Loucy (cell line): ENCODE data around the gene GFRA1.

ENCODE experiments used
- H2AFZ ChIP-seq: fragments of 200-600 bp; sonication (generic); 2 replicates; pipeline ENCODE4 v1.6.0; 2016; ENCODE audit warnings: antibody characterized with exemption, mild to moderate bottlenecking, low read length, moderate library complexity
- H3F3A ChIP-seq: fragments of 200-600 bp; 2 replicates; pipeline ENCODE4 v1.6.0; 2016; ENCODE audit warnings: antibody characterized with exemption, low read depth, mild to moderate bottlenecking
- H3K27me3 ChIP-seq: fragments of 200-600 bp; sonication (generic); 2 replicates; pipeline ENCODE4 v1.6.1; 2014; ENCODE audit warnings: low read length, mild to moderate bottlenecking; ENCODE audit not compliant: insufficient read depth, poor library complexity, severe bottlenecking
- H3K36me3 ChIP-seq: fragments of 200-600 bp; sonication (generic); 2 replicates; pipeline ENCODE4 v1.6.1; 2016; ENCODE audit warnings: low read length; ENCODE audit not compliant: insufficient read depth
- H3K4me1 ChIP-seq: fragments of 200-600 bp; sonication (generic); 2 replicates; pipeline ENCODE4 v1.5.1; 2014; ENCODE audit warnings: low read length, mild to moderate bottlenecking; ENCODE audit not compliant: insufficient read depth, poor library complexity, severe bottlenecking
- H3K4me2 ChIP-seq: fragments of 200-600 bp; sonication (generic); 2 replicates; pipeline ENCODE4 v1.6.0; 2014; ENCODE audit warnings: antibody characterized with exemption, low read length, low read depth, mild to moderate bottlenecking; ENCODE audit not compliant: poor library complexity, severe bottlenecking
- H3K4me3 ChIP-seq: fragments of 200-600 bp; sonication (generic); 2 replicates; pipeline ENCODE4 v1.5.1; 2014; ENCODE audit warnings: low read length, mild to moderate bottlenecking, mixed read lengths; ENCODE audit not compliant: poor library complexity, severe bottlenecking
- H3K79me2 ChIP-seq: fragments of 200-600 bp; sonication (generic); 2 replicates; pipeline ENCODE4 v1.6.1; 2014; ENCODE audit warnings: low read length; ENCODE audit not compliant: insufficient read depth
- H3K9ac ChIP-seq: fragments of 200-600 bp; sonication (generic); 2 replicates; pipeline ENCODE4 v1.6.0; 2014; ENCODE audit warnings: mild to moderate bottlenecking, low read depth, low read length, moderate library complexity; ENCODE audit not compliant: poor library complexity, severe bottlenecking
- H3K9me2 ChIP-seq: fragments of 200-600 bp; sonication (generic); replicated peaks from 2 replicates; pipeline ENCODE4 v1.6.1; 2016; ENCODE audit warnings: low read depth, low read length, mixed read lengths
- H3K9me3 ChIP-seq: fragments of 200-600 bp; sonication (generic); 2 replicates; pipeline ENCODE4 v1.6.1; 2014; ENCODE audit warnings: mild to moderate bottlenecking, antibody characterized with exemption, low read length, low read depth; ENCODE audit not compliant: insufficient read depth
- H4K20me1 ChIP-seq: fragments of 200-600 bp; sonication (generic); 2 replicates; pipeline ENCODE4 v1.6.0; 2014; ENCODE audit warnings: antibody characterized with exemption, low read length, mild to moderate bottlenecking; ENCODE audit not compliant: insufficient read depth, poor library complexity, severe bottlenecking
- EZH2phosphoT487 ChIP-seq: fragments of 200-600 bp; IDR thresholded peaks from 2 replicates; pipeline ENCODE4 v1.6.1; 2018; ENCODE audit warnings: antibody characterized with exemption, mild to moderate bottlenecking, moderate library complexity, borderline replicate concordance
- TF ChIP-seq, protein P1 (sequence below): fragments of 200-600 bp; sonication (generic); conservative IDR thresholded peaks from 2 replicates; pipeline ENCODE4 v1.5.1; 2014; ENCODE audit warnings: mild to moderate bottlenecking, antibody characterized with exemption, low read length

Gene GFRA1

GRCh38 chr10:116015583-116016333 lies 257.2 kb downstream of the GFRA1 start:
- Histone ChIP-seq H3K4me2 (no peak overlapping the region), H3K4me3 (no peak overlapping the region), H3K4me1 (peaks cover 6% of the 10 kb centered on the region), H3K36me3 (no peaks in the 10 kb centered on the region), H3K9ac (no peak overlapping the region), H3K79me2 (no peaks in the 10 kb centered on the region), H3K27me3 (no peaks in the 10 kb centered on the region), H3K9me2 (no peaks in the 10 kb centered on the region), H2AFZ (no peak overlapping the region), H3F3A (no peaks in the 10 kb centered on the region), H4K20me1 (no peaks in the 10 kb centered on the region), H3K9me3 (no peaks in the 10 kb centered on the region)
- TF ChIP-seq, protein P1, sequence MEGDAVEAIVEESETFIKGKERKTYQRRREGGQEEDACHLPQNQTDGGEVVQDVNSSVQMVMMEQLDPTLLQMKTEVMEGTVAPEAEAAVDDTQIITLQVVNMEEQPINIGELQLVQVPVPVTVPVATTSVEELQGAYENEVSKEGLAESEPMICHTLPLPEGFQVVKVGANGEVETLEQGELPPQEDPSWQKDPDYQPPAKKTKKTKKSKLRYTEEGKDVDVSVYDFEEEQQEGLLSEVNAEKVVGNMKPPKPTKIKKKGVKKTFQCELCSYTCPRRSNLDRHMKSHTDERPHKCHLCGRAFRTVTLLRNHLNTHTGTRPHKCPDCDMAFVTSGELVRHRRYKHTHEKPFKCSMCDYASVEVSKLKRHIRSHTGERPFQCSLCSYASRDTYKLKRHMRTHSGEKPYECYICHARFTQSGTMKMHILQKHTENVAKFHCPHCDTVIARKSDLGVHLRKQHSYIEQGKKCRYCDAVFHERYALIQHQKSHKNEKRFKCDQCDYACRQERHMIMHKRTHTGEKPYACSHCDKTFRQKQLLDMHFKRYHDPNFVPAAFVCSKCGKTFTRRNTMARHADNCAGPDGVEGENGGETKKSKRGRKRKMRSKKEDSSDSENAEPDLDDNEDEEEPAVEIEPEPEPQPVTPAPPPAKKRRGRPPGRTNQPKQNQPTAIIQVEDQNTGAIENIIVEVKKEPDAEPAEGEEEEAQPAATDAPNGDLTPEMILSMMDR = no peak
- TF ChIP-seq EZH2phosphoT487 = no peak

- H3F3A ChIP-seq = no peaks in the 10 kb centered on the region
- TF ChIP-seq, protein P1 = no peak
- no peak for TF ChIP-seq EZH2phosphoT487
- H3K9me2 ChIP-seq = no peaks in the 10 kb centered on the region
- no peak overlapping the region for H2AFZ ChIP-seq
- H3K9ac ChIP-seq = no peak overlapping the region
- H4K20me1 ChIP-seq = no peaks in the 10 kb centered on the region
- no peaks in the 10 kb centered on the region for H3K27me3 ChIP-seq
- H3K36me3 ChIP-seq = no peaks in the 10 kb centered on the region
- H3K9me3 ChIP-seq = no peaks in the 10 kb centered on the region
- no peaks in the 10 kb centered on the region for H3K79me2 ChIP-seq
- H3K4me2 ChIP-seq = no peak overlapping the region
- H3K4me3 ChIP-seq = no peak overlapping the region
- peaks cover 6% of the 10 kb centered on the region for H3K4me1 ChIP-seq
Observed at GRCh38 chr10:116014871-116015582, 258.0 kb downstream of the GFRA1 start.

- no peaks in the 10 kb centered on the region for H4K20me1 ChIP-seq
- H2AFZ ChIP-seq = no peak overlapping the region
- no peaks in the 10 kb centered on the region for H3K9me3 ChIP-seq
- TF ChIP-seq EZH2phosphoT487 = no peak
- TF ChIP-seq, protein P1 = no peak
- no peaks in the 10 kb centered on the region for H3K9me2 ChIP-seq
- no peaks in the 10 kb centered on the region for H3K36me3 ChIP-seq
- H3K4me3 ChIP-seq = no peak overlapping the region
- peaks cover 6% of the 10 kb centered on the region for H3K4me1 ChIP-seq
- H3K79me2 ChIP-seq = no peaks in the 10 kb centered on the region
- no peak overlapping the region for H3K4me2 ChIP-seq
- H3K9ac ChIP-seq = no peak overlapping the region
- no peaks in the 10 kb centered on the region for H3F3A ChIP-seq
- H3K27me3 ChIP-seq = no peaks in the 10 kb centered on the region
Observed at GRCh38 chr10:116014326-116014725, 258.7 kb downstream of the GFRA1 start.
